Breast epithelium (tissue), 4 donors: ENCODE results near the gene EHMT2. TPM values are rescaled to one million over a fixed set of nuclear protein-coding genes. Genes with fewer than 3 reads are reported as not detected.

Experiments used
- DNase-seq, 2 donors: peaks; one replicate each; pipeline ENCODE4 v3.0.0-alpha.2; 2019; ENCODE audit warnings: low spot score in 2 of 2
- H3K27ac ChIP-seq, 2 donors: fragments of 200-600 bp; sonication (generic) in 1 of 2; one replicate each; pipeline ENCODE4 v1.5.1; 2016 to 2019; ENCODE audit warnings: mild to moderate bottlenecking in 1 of 2
- H3K27me3 ChIP-seq, 2 donors: fragments of 200-600 bp; sonication (generic) in 1 of 2; one replicate each; pipeline versions ENCODE4 v1.5.1 to v1.6.0; 2017 to 2019; ENCODE audit warnings: control low read depth in 1 of 2, mild to moderate bottlenecking in 1 of 2
- H3K36me3 ChIP-seq: fragments of 200-600 bp; one replicate; pipeline ENCODE4 v1.5.1; 2019
- H3K4me1 ChIP-seq, 2 donors: fragments of 200-600 bp; sonication (generic); one replicate each; pipeline ENCODE4 v1.5.1; 2016 to 2019; ENCODE audit warnings: control low read depth in 1 of 2
- H3K4me3 ChIP-seq, 3 donors: fragments of 200-600 bp; sonication (generic); 1 replicate in 2 of 3; 2 replicates in 1 of 3; pipeline ENCODE4 v1.5.1; 2016 to 2019; ENCODE audit warnings: mild to moderate bottlenecking in 3 of 3, moderate library complexity in 2 of 3
- H3K9me3 ChIP-seq, 2 donors: fragments of 200-600 bp; sonication (generic) in 1 of 2; one replicate each; pipeline ENCODE4 v1.5.1; 2016 to 2019; ENCODE audit warnings: control low read depth in 1 of 2
- CTCF ChIP-seq, 3 donors: fragments of 450-650 bp; IDR thresholded peaks; one replicate each; pipeline ENCODE4 v1.5.1; 2016 to 2017; ENCODE audit warnings: antibody characterized with exemption in 3 of 3, mild to moderate bottlenecking in 3 of 3, moderate library complexity in 3 of 3
- POLR2A ChIP-seq: fragments of 450-650 bp; IDR thresholded peaks from one replicate; pipeline ENCODE4 v1.6.1; 2016; ENCODE audit warnings: antibody characterized with exemption, mild to moderate bottlenecking, moderate library complexity
- POLR2AphosphoS5 ChIP-seq, 3 donors: sonication (generic); formaldehyde crosslinking; IDR thresholded peaks; one replicate each; pipeline ENCODE4 v1.6.1; 2017; ENCODE audit warnings: antibody characterized with exemption in 3 of 3
- intact Hi-C: fragments of 100-400 bp; cut with DNase I; formaldehyde crosslinking; loops from one replicate; pipeline ENCODE4 v1.15.1; 2023; ENCODE audit warnings: low total_unique reads
- total RNA-seq, 3 donors: library from RNA; depleted of rRNA; stranded (reverse); fragments of >200 nt; gene quantifications; one replicate each; pipeline ENCODE4 v1.1.0, GENCODE V29; 2016

The EHMT2 gene
- total RNA-seq, 3 donors from 2014 or later: 34.6 to 37.5 (median 37.0) TPM

GRCh38 chr6:31945154-31945506, 47.6 kb upstream of the EHMT2 start:
- Histone ChIP-seq H3K27ac (peak overlapping the region; percentile 93 to 98), H3K4me1 (peaks cover 10 to 17% of the 10 kb centered on the region in 2 donors), H3K36me3 (no peaks in the 10 kb centered on the region), H3K4me3 (peak overlapping the region in 2 of 3 donors; percentile 39 to 63), H3K27me3 (no peaks in the 10 kb centered on the region), H3K9me3 (no peaks in the 10 kb centered on the region)
- no peak for TF ChIP-seq POLR2A
- no peak for TF ChIP-seq CTCF (IDR thresholded peaks at IDR 0.05)
- no peak for TF ChIP-seq POLR2AphosphoS5 (IDR thresholded peaks at IDR 0.05)
- intact Hi-C loops: no loop called here
- DNase-seq: no peak

GRCh38 chr6:31943742-31944141, 46.2 kb upstream of the EHMT2 start:
- Histone ChIP-seq H3K4me1 (peaks cover 10 to 17% of the 10 kb centered on the region in 2 donors), H3K9me3 (no peaks in the 10 kb centered on the region), H3K4me3 (no peak overlapping the region), H3K27ac (no peak overlapping the region), H3K27me3 (no peaks in the 10 kb centered on the region), H3K36me3 (no peaks in the 10 kb centered on the region)
- TF ChIP-seq POLR2A (no peak), CTCF (IDR thresholded peaks at IDR 0.05) (no peak), POLR2AphosphoS5 (IDR thresholded peaks at IDR 0.05) (no peak)
- DNase-seq: no peak
- intact Hi-C loops: no loop called here

GRCh38 chr6:31940256-31940664, 42.8 kb upstream of the EHMT2 start:
- peaks cover 0 to 6% of the 10 kb centered on the region in 2 donors for H3K4me1 ChIP-seq
- DNase-seq: no peak
- no peaks in the 10 kb centered on the region for H3K9me3 ChIP-seq
- intact Hi-C loops: no loop called here
- H3K4me3 ChIP-seq: no peak overlapping the region
- H3K36me3 ChIP-seq: no peaks in the 10 kb centered on the region
- no peaks in the 10 kb centered on the region for H3K27me3 ChIP-seq
- TF ChIP-seq POLR2AphosphoS5 (IDR thresholded peaks at IDR 0.05): no peak
- TF ChIP-seq POLR2A: no peak
- TF ChIP-seq CTCF (IDR thresholded peaks at IDR 0.05): no peak
- H3K27ac ChIP-seq: no peak overlapping the region

- Histone ChIP-seq H3K27ac (no peak overlapping the region), H3K4me3 (no peak overlapping the region), H3K36me3 (no peaks in the 10 kb centered on the region), H3K27me3 (no peaks in the 10 kb centered on the region), H3K4me1 (no peaks in the 10 kb centered on the region), H3K9me3 (no peaks in the 10 kb centered on the region)
- TF ChIP-seq CTCF (IDR thresholded peaks at IDR 0.05): no peak
- no peak for TF ChIP-seq POLR2A
- no peak for TF ChIP-seq POLR2AphosphoS5 (IDR thresholded peaks at IDR 0.05)
- intact Hi-C loops: no loop called here
- DNase-seq: no peak
Measured at GRCh38 chr6:31935823-31936222, 38.3 kb upstream of the EHMT2 start.

- Histone ChIP-seq H3K4me3 (no peak overlapping the region), H3K9me3 (no peaks in the 10 kb centered on the region), H3K36me3 (no peaks in the 10 kb centered on the region), H3K27ac (no peak overlapping the region), H3K27me3 (no peaks in the 10 kb centered on the region), H3K4me1 (no peaks in the 10 kb centered on the region)
- TF ChIP-seq POLR2A (no peak), CTCF (IDR thresholded peaks at IDR 0.05) (no peak), POLR2AphosphoS5 (IDR thresholded peaks at IDR 0.05) (no peak)
- intact Hi-C loops: no loop called here
- DNase-seq: no peak
Measured at GRCh38 chr6:31935021-31935420, 37.5 kb upstream of the EHMT2 start.
